ENCODE results near the gene PKDREJ.
"Not testable (repeated sequence)": the region's sequence is repeated elsewhere in the genome, so short reads cannot be mapped to it uniquely, and the experiment has no call there.

PKDREJ gene

GRCh38 chr22:46263216-46263590 is at the start of gene PKDREJ:
Gene PKDREJ (minus strand): TSS chr22:46263343. CDS start chr22:46263322, 21 bp downstream.
- no peak for DNase-seq
- in situ Hi-C loops (cut with HindIII; ENCODE audit: low pct_ligation_motif_present, low pct_unique_long_range_greater_than_20kb, low sequenced_read_pairs): no loop called here

- in situ Hi-C loops (cut with HindIII; ENCODE audit: low pct_ligation_motif_present, low pct_unique_long_range_greater_than_20kb, low sequenced_read_pairs): loop anchor here (25.0 kb wide), 2 partner anchors 124 to 301 kb away; no protein-coding TSS in a partner anchor
- DNase-seq: not testable (repeated sequence)
These were observed 49.7 kb upstream of the PKDREJ start for GRCh38 chr22:46312848-46313247.

- in situ Hi-C loops (cut with HindIII; ENCODE audit: low pct_ligation_motif_present, low pct_unique_long_range_greater_than_20kb, low sequenced_read_pairs): loop anchor here (25.0 kb wide), 2 partner anchors 125 to 300 kb away; no protein-coding TSS in a partner anchor
- no peak for DNase-seq
These were observed 48.9 kb upstream of the PKDREJ start for GRCh38 chr22:46312056-46312455.

- in situ Hi-C loops (cut with HindIII; ENCODE audit: low pct_ligation_motif_present, low pct_unique_long_range_greater_than_20kb, low sequenced_read_pairs): loop anchor here (25.0 kb wide), 2 partner anchors 128 to 297 kb away; no protein-coding TSS in a partner anchor
- no peak for DNase-seq
These were observed 46.5 kb upstream of the PKDREJ start for GRCh38 chr22:46309526-46310085.

- in situ Hi-C loops (cut with HindIII; ENCODE audit: low pct_ligation_motif_present, low pct_unique_long_range_greater_than_20kb, low sequenced_read_pairs): loop anchor here (25.0 kb wide), 2 partner anchors 129 to 296 kb away; no protein-coding TSS in a partner anchor
- DNase-seq: no peak
These were observed 45.3 kb upstream of the PKDREJ start for GRCh38 chr22:46308283-46308988.

- in situ Hi-C loops (cut with HindIII; ENCODE audit: low pct_ligation_motif_present, low pct_unique_long_range_greater_than_20kb, low sequenced_read_pairs): loop anchor here (25.0 kb wide), 2 partner anchors 134 to 291 kb away; no protein-coding TSS in a partner anchor
- DNase-seq: no peak
These were observed 40.3 kb upstream of the PKDREJ start for GRCh38 chr22:46303347-46303965.

GRCh38 chr22:46300491-46300890 is 37.3 kb upstream of the PKDREJ start:
- in situ Hi-C loops (cut with HindIII; ENCODE audit: low pct_ligation_motif_present, low pct_unique_long_range_greater_than_20kb, low sequenced_read_pairs): loop anchor here (25.0 kb wide), 2 partner anchors 137 to 288 kb away; no protein-coding TSS in a partner anchor
- DNase-seq: no peak

GRCh38 chr22:46299101-46299500 is 36.0 kb upstream of the PKDREJ start:
- DNase-seq: no peak
- in situ Hi-C loops (cut with HindIII; ENCODE audit: low pct_ligation_motif_present, low pct_unique_long_range_greater_than_20kb, low sequenced_read_pairs): no loop called here

GRCh38 chr22:46297151-46297812 is 34.1 kb upstream of the PKDREJ start:
- peak; percentile 39 for DNase-seq
- in situ Hi-C loops (cut with HindIII; ENCODE audit: low pct_ligation_motif_present, low pct_unique_long_range_greater_than_20kb, low sequenced_read_pairs): no loop called here

- peak; percentile 95 for DNase-seq
- in situ Hi-C loops (cut with HindIII; ENCODE audit: low pct_ligation_motif_present, low pct_unique_long_range_greater_than_20kb, low sequenced_read_pairs): no loop called here
These were observed 33.4 kb upstream of the PKDREJ start, which contains the start of gene GTSE1 for GRCh38 chr22:46296257-46297150. Gene GTSE1 (plus strand): TSS chr22:46296870. CDS start chr22:46297401, 531 bp downstream.

GRCh38 chr22:46295277-46295971 is 32.3 kb upstream of the PKDREJ start:
- no peak for DNase-seq

GRCh38 chr22:46294784-46295183 is 31.6 kb upstream of the PKDREJ start:
- in situ Hi-C loops (cut with HindIII; ENCODE audit: low pct_ligation_motif_present, low pct_unique_long_range_greater_than_20kb, low sequenced_read_pairs): no loop called here
- DNase-seq: no peak

More at GRCh38 chr22:46295277-46295971, 32.3 kb upstream of the PKDREJ start:
- in situ Hi-C loops (cut with HindIII; ENCODE audit: low pct_ligation_motif_present, low pct_unique_long_range_greater_than_20kb, low sequenced_read_pairs): no loop called here

- no peak for DNase-seq
- in situ Hi-C loops (cut with HindIII; ENCODE audit: low pct_ligation_motif_present, low pct_unique_long_range_greater_than_20kb, low sequenced_read_pairs): no loop called here
These were observed 30.6 kb upstream of the PKDREJ start for GRCh38 chr22:46293577-46294260.

- in situ Hi-C loops (cut with HindIII; ENCODE audit: low pct_ligation_motif_present, low pct_unique_long_range_greater_than_20kb, low sequenced_read_pairs): no loop called here
- no peak for DNase-seq
These were observed 29.6 kb upstream of the PKDREJ start for GRCh38 chr22:46292732-46293131.

GRCh38 chr22:46292173-46292572 is 29.0 kb upstream of the PKDREJ start:
- DNase-seq: no peak
- in situ Hi-C loops (cut with HindIII; ENCODE audit: low pct_ligation_motif_present, low pct_unique_long_range_greater_than_20kb, low sequenced_read_pairs): no loop called here

GRCh38 chr22:46290843-46291785 is 28.0 kb upstream of the PKDREJ start:
- no peak for DNase-seq
- in situ Hi-C loops (cut with HindIII; ENCODE audit: low pct_ligation_motif_present, low pct_unique_long_range_greater_than_20kb, low sequenced_read_pairs): no loop called here

Measured in ACHN (cell line).